ENCODE data around the gene PGBD5. TPM values are rescaled to one million over a fixed set of nuclear protein-coding genes. Genes with fewer than 3 reads are reported as not detected.

PGBD5 gene
- total and polyA plus RNA-seq, 2 donors (not counting 1 experiment from before 2014, with no cell fraction given) = 0.10 to 0.17 TPM

DNA sequence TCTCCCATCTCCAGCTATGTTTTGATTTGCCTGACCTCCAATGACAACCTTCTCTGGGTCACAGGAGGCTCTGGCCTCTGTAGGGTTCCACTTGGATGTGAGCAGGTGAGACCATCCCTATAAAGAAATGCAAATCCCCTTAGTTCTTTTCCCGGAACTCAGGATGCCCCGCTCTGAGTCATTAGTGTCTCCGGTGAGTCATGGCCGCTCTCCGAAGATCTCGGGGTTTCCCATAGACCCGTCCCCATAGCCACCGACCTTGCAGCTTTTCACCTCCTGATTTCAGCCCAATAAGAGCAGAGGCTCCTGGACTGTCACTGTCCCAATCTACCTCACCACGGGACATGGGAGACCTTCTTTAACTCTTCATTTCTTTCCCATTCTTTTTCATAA lies 98.2 kb downstream of the PGBD5 start:
- DNase-seq (ENCODE audit: low read depth in 2 of 2) = peak in 1 of 2 donors; percentile 57
- no peaks in the 10 kb centered on the region for H4K20me1 ChIP-seq (ENCODE audit: control insufficient read depth, extremely low read depth, insufficient read depth, low read length)
- H3K79me2 ChIP-seq (ENCODE audit: control insufficient read depth, insufficient read depth, low read length) = no peaks in the 10 kb centered on the region
- no peaks in the 10 kb centered on the region for H3K27me3 ChIP-seq (ENCODE audit: control insufficient read depth, insufficient read depth, low read length)
- no peaks in the 10 kb centered on the region for H3K9me3 ChIP-seq (ENCODE audit: control insufficient read depth, insufficient read depth, low read depth, low read length)
- TF ChIP-seq EZH2 (IDR thresholded peaks at IDR 0.05; ENCODE audit: low read length, missing control alignments) = no peak
- TF ChIP-seq, protein P1, sequence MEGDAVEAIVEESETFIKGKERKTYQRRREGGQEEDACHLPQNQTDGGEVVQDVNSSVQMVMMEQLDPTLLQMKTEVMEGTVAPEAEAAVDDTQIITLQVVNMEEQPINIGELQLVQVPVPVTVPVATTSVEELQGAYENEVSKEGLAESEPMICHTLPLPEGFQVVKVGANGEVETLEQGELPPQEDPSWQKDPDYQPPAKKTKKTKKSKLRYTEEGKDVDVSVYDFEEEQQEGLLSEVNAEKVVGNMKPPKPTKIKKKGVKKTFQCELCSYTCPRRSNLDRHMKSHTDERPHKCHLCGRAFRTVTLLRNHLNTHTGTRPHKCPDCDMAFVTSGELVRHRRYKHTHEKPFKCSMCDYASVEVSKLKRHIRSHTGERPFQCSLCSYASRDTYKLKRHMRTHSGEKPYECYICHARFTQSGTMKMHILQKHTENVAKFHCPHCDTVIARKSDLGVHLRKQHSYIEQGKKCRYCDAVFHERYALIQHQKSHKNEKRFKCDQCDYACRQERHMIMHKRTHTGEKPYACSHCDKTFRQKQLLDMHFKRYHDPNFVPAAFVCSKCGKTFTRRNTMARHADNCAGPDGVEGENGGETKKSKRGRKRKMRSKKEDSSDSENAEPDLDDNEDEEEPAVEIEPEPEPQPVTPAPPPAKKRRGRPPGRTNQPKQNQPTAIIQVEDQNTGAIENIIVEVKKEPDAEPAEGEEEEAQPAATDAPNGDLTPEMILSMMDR (conservative IDR thresholded peaks at IDR 0.05 in 1 of 2, IDR thresholded peaks at IDR 0.05 in 1 of 2; ENCODE audit: low read depth in 1 of 2, low read length in 2 of 2) = no peak
- no peak overlapping the region for H3K4me2 ChIP-seq (ENCODE audit: extremely low read depth, insufficient read depth, low read length)
- H2AFZ ChIP-seq (ENCODE audit: low read length) = no peak overlapping the region
- H3K9ac ChIP-seq (ENCODE audit: insufficient read depth, low read length) = no peak overlapping the region
- no peaks in the 10 kb centered on the region for H3K4me1 ChIP-seq (ENCODE audit: control insufficient read depth, extremely low read depth, insufficient read depth, low read length)
- H3K27ac ChIP-seq (ENCODE audit: insufficient read depth, low read length) = no peak overlapping the region
- no peak overlapping the region for H3K4me3 ChIP-seq (replicated peaks in 1 of 4; ENCODE audit: control extremely low read depth in 1 of 4, insufficient read depth in 1 of 4, low read depth in 3 of 4, low read length in 4 of 4)
- no peaks in the 10 kb centered on the region for H3K36me3 ChIP-seq (ENCODE audit: control insufficient read depth, insufficient read depth, low read length)

- no peaks in the 10 kb centered on the region for H4K20me1 ChIP-seq (ENCODE audit: control insufficient read depth, extremely low read depth, insufficient read depth, low read length)
- H3K27ac ChIP-seq (ENCODE audit: insufficient read depth, low read length) = no peak overlapping the region
- no peak overlapping the region for H3K9ac ChIP-seq (ENCODE audit: insufficient read depth, low read length)
- H2AFZ ChIP-seq (ENCODE audit: low read length) = no peak overlapping the region
- no peaks in the 10 kb centered on the region for H3K9me3 ChIP-seq (ENCODE audit: control insufficient read depth, insufficient read depth, low read depth, low read length)
- no peaks in the 10 kb centered on the region for H3K36me3 ChIP-seq (ENCODE audit: control insufficient read depth, insufficient read depth, low read length)
- DNase-seq (ENCODE audit: low read depth in 2 of 2) = peak in 1 of 2 donors; percentile 23
- H3K79me2 ChIP-seq (ENCODE audit: control insufficient read depth, insufficient read depth, low read length) = no peaks in the 10 kb centered on the region
- TF ChIP-seq, protein P1 (conservative IDR thresholded peaks at IDR 0.05 in 1 of 2, IDR thresholded peaks at IDR 0.05 in 1 of 2; ENCODE audit: low read depth in 1 of 2, low read length in 2 of 2) = no peak
- no peak for TF ChIP-seq EZH2 (IDR thresholded peaks at IDR 0.05; ENCODE audit: low read length, missing control alignments)
- H3K4me3 ChIP-seq (replicated peaks in 1 of 4; ENCODE audit: control extremely low read depth in 1 of 4, insufficient read depth in 1 of 4, low read depth in 3 of 4, low read length in 4 of 4) = no peak overlapping the region
- no peaks in the 10 kb centered on the region for H3K27me3 ChIP-seq (ENCODE audit: control insufficient read depth, insufficient read depth, low read length)
- no peaks in the 10 kb centered on the region for H3K4me1 ChIP-seq (ENCODE audit: control insufficient read depth, extremely low read depth, insufficient read depth, low read length)
- no peak overlapping the region for H3K4me2 ChIP-seq (ENCODE audit: extremely low read depth, insufficient read depth, low read length)
These were observed 98.9 kb downstream of the PGBD5 start for GRCh38 chr1:230326971-230327891.

GRCh38 chr1:230323686-230324085 lies 102.4 kb downstream of the PGBD5 start:
- Histone ChIP-seq H2AFZ (ENCODE audit: low read length) (no peak overlapping the region), H3K9ac (ENCODE audit: insufficient read depth, low read length) (no peak overlapping the region), H3K4me3 (replicated peaks in 1 of 4; ENCODE audit: control extremely low read depth in 1 of 4, insufficient read depth in 1 of 4, low read depth in 3 of 4, low read length in 4 of 4) (no peak overlapping the region), H3K27me3 (ENCODE audit: control insufficient read depth, insufficient read depth, low read length) (no peaks in the 10 kb centered on the region), H3K9me3 (ENCODE audit: control insufficient read depth, insufficient read depth, low read depth, low read length) (no peaks in the 10 kb centered on the region), H4K20me1 (ENCODE audit: control insufficient read depth, extremely low read depth, insufficient read depth, low read length) (no peaks in the 10 kb centered on the region), H3K4me2 (ENCODE audit: extremely low read depth, insufficient read depth, low read length) (no peak overlapping the region), H3K79me2 (ENCODE audit: control insufficient read depth, insufficient read depth, low read length) (no peaks in the 10 kb centered on the region), H3K4me1 (ENCODE audit: control insufficient read depth, extremely low read depth, insufficient read depth, low read length) (no peaks in the 10 kb centered on the region), H3K27ac (ENCODE audit: insufficient read depth, low read length) (no peak overlapping the region), H3K36me3 (ENCODE audit: control insufficient read depth, insufficient read depth, low read length) (no peaks in the 10 kb centered on the region)
- DNase-seq (ENCODE audit: low read depth in 2 of 2) = no peak
- TF ChIP-seq EZH2 (IDR thresholded peaks at IDR 0.05; ENCODE audit: low read length, missing control alignments) = no peak
- TF ChIP-seq, protein P1 (conservative IDR thresholded peaks at IDR 0.05 in 1 of 2, IDR thresholded peaks at IDR 0.05 in 1 of 2; ENCODE audit: low read depth in 1 of 2, low read length in 2 of 2) = no peak

Data from fibroblast of lung (primary cell).